Measurements from ENCODE around the gene PARN. TPM values are rescaled to one million over a fixed set of nuclear protein-coding genes. Genes with fewer than 3 reads are reported as not detected.

PARN gene
- total and polyA plus RNA-seq, 2 of the 4 experiments (the other 2 are of a cell fraction) = 24.6 to 25.1 TPM

GRCh38 chr16:14448879-14449278, 181.2 kb downstream of the PARN start:
- Histone ChIP-seq H3K27ac (ENCODE audit: insufficient read depth, low read length) (no peak overlapping the region), H3K4me1 (ENCODE audit: control insufficient read depth, insufficient read depth, low read length) (peaks cover 8% of the 10 kb centered on the region; the same call in 1 of the 2 replicates), H3K4me2 (ENCODE audit: low read depth, low read length) (no peak overlapping the region), H4K8ac (ENCODE audit: low read depth in 2 of 2, low read length in 2 of 2) (no peak overlapping the region), H3K23ac (ENCODE audit: low read depth, low read length) (no peak overlapping the region), H2BK5ac (ENCODE audit: low read depth, low read length, poor library complexity, severe bottlenecking) (no peak overlapping the region), H4K91ac (ENCODE audit: insufficient read depth, low read depth, low read length) (no peak overlapping the region), H3K18ac (ENCODE audit: low read depth, low read length) (no peak overlapping the region), H4K20me1 (ENCODE audit: insufficient read depth, low read length) (no peaks in the 10 kb centered on the region), H2BK120ac (ENCODE audit: low read depth, low read length) (no peak overlapping the region), H3K56ac (ENCODE audit: extremely low read depth, insufficient read depth, low read length) (no peak overlapping the region), H2AK9ac (replicated peaks; ENCODE audit: low read depth, low read length, poor library complexity) (no peak overlapping the region), H3K9me3 (ENCODE audit: control insufficient read depth, insufficient read depth, low read length) (no peaks in the 10 kb centered on the region), H3K36me3 (ENCODE audit: control insufficient read depth, insufficient read depth, low read length) (peaks cover 3% of the 10 kb centered on the region; the same call in 1 of the 2 replicates), H2AFZ (replicated peaks; ENCODE audit: low read length, poor library complexity) (no peak overlapping the region), H4K5ac (ENCODE audit: low read depth, low read length) (no peak overlapping the region), H3K27me3 (ENCODE audit: control insufficient read depth, insufficient read depth, low read length) (no peaks in the 10 kb centered on the region), H3K9ac (ENCODE audit: low read depth, low read length) (no peak overlapping the region), H3K4me3 (ENCODE audit: insufficient read depth, low read depth, low read length) (no peak overlapping the region), H3K14ac (replicated peaks; ENCODE audit: low read depth, low read length) (no peak overlapping the region), H3K79me1 (ENCODE audit: low read depth in 1 of 2, low read length in 2 of 2) (no peaks in the 10 kb centered on the region), H3K9me1 (ENCODE audit: insufficient read depth, low read length) (no peaks in the 10 kb centered on the region), H2BK15ac (ENCODE audit: low read depth, low read length) (no peak overlapping the region), H2BK20ac (ENCODE audit: low read depth, low read length) (no peak overlapping the region), H2AK5ac (ENCODE audit: low read depth, low read length) (no peak overlapping the region), H3K4ac (ENCODE audit: low read depth, low read length) (no peak overlapping the region)
- TF ChIP-seq POLR2A (IDR thresholded peaks at IDR 0.05; ENCODE audit: low read depth, low read length) (no peak), BHLHE40 (IDR thresholded peaks at IDR 0.05; ENCODE audit: low read depth, low read length) (no peak), RCOR1 (IDR thresholded peaks at IDR 0.05; ENCODE audit: insufficient replicate concordance, low read length) (no peak), ELK1 (IDR thresholded peaks at IDR 0.05; ENCODE audit: borderline replicate concordance, low read depth, low read length) (no peak), MAFK (IDR thresholded peaks at IDR 0.05; ENCODE audit: low read depth, low read length) (no peak), NFE2L2 (IDR thresholded peaks at IDR 0.05; ENCODE audit: low read depth, low read length) (no peak), RFX5 (IDR thresholded peaks at IDR 0.05; ENCODE audit: low read depth, low read length) (no peak), FOS (IDR thresholded peaks at IDR 0.05; ENCODE audit: low read depth, low read length) (no peak), SMC3 (IDR thresholded peaks at IDR 0.05; ENCODE audit: low read depth, low read length) (no peak), CHD1 (IDR thresholded peaks at IDR 0.05; ENCODE audit: low read depth, low read length) (no peak), MXI1 (IDR thresholded peaks at IDR 0.05; ENCODE audit: borderline replicate concordance, low read depth, low read length) (no peak), MAZ (IDR thresholded peaks at IDR 0.05; ENCODE audit: borderline replicate concordance, low read depth, low read length) (no peak), RAD21 (IDR thresholded peaks at IDR 0.05; ENCODE audit: low read length) (no peak), CEBPB (IDR thresholded peaks at IDR 0.05; ENCODE audit: low read depth, low read length) (no peak)
- TF ChIP-seq, protein P1, sequence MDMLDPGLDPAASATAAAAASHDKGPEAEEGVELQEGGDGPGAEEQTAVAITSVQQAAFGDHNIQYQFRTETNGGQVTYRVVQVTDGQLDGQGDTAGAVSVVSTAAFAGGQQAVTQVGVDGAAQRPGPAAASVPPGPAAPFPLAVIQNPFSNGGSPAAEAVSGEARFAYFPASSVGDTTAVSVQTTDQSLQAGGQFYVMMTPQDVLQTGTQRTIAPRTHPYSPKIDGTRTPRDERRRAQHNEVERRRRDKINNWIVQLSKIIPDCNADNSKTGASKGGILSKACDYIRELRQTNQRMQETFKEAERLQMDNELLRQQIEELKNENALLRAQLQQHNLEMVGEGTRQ (IDR thresholded peaks at IDR 0.05; ENCODE audit: low read depth, low read length) = no peak
- TF ChIP-seq, protein P2, sequence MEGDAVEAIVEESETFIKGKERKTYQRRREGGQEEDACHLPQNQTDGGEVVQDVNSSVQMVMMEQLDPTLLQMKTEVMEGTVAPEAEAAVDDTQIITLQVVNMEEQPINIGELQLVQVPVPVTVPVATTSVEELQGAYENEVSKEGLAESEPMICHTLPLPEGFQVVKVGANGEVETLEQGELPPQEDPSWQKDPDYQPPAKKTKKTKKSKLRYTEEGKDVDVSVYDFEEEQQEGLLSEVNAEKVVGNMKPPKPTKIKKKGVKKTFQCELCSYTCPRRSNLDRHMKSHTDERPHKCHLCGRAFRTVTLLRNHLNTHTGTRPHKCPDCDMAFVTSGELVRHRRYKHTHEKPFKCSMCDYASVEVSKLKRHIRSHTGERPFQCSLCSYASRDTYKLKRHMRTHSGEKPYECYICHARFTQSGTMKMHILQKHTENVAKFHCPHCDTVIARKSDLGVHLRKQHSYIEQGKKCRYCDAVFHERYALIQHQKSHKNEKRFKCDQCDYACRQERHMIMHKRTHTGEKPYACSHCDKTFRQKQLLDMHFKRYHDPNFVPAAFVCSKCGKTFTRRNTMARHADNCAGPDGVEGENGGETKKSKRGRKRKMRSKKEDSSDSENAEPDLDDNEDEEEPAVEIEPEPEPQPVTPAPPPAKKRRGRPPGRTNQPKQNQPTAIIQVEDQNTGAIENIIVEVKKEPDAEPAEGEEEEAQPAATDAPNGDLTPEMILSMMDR (conservative IDR thresholded peaks at IDR 0.05; ENCODE audit: low read depth, low read length) = no peak
- dilution Hi-C loops (cut with HindIII; ENCODE audit: low sequenced_read_pairs, unreplicated experiment) (no loop called here), in situ Hi-C loops (cut with MboI; ENCODE audit: low sequenced_read_pairs) (no loop called here), intact Hi-C loops (cut with micrococcal nuclease) (no loop called here)
- ATAC-seq (ENCODE audit: low read depth) (no peak), DNase-seq (no peak)
- BruUV-seq (replicated peaks) = no TSS peak
- ChIA-PET CTCF (interaction anchor here (1.1 kb wide), 1 partner anchor 9 kb away, joined by 3 read pairs; no protein-coding TSS in a partner anchor), POLR2A (ENCODE audit: unreplicated experiment) (no interaction called here)
- WGBS, 2 experiments (ENCODE audit: extremely low coverage in 2 of 2, insufficient read length in 1 of 2) = no CpG with 5 or more reads among the region's 5 CpGs
